ENCODE data around the gene EMID1. TPM values are rescaled to one million over a fixed set of nuclear protein-coding genes. Genes with fewer than 3 reads are reported as not detected.

The EMID1 gene
- total RNA-seq, 2 experiments from 2014 or later = not detected

DNA sequence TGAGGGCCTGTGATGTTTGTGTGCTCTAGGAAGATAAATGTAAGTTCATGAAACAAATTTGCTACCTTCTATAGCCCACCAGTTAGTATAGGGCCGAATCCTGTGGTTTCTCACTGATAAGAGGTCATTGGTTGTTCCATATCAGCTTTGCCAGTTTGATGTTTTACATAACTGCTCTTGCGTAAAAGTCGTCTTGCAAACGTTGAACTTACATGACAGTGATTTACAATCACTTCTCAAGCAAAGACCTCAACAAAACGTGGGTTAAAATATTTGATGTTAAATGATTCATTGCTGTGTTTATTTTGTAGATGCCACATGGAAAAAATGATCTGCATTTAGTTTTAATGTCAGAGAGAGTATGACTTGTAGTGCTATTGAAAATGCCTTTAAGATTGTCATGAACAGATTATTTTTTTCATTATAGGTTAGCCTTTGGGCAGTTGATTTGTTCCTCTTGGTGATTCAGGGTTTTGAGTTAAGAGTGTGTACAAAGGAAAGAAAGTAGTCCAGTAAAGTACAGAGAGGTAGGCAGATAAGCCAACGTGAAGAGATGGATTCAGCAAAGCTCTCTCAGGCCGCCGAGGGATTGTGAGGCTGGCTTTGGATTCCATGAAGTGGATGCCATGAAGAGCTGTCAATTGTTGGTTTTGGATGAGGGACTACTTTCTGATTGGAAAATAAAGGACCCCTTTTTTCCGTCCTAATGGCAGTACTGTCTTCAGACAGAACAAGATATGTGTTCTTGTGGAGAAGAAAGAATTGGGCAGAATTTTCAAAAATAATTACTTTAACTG lies 65.0 kb downstream of the EMID1 start:
- peak; percentile 30 for DNase-seq (ENCODE audit: low spot score)
- no TSS peak for BruUV-seq (replicated peaks)
- POLR2A ChIA-PET = interaction anchor here (1.1 to 1.4 kb wide), 3 partner anchors 9 to 69 kb away, joined by 3 read pairs; no protein-coding TSS in a partner anchor
- H3K9me3 ChIP-seq (ENCODE audit: low read length) = no peaks in the 10 kb centered on the region
- peak overlapping the region; percentile 92 for H3K4me3 ChIP-seq (ENCODE audit: low read depth, low read length, poor library complexity, severe bottlenecking)
- peaks cover 82% of the 10 kb centered on the region for H3K36me3 ChIP-seq (ENCODE audit: insufficient read depth, low read length)
- peaks cover 58% of the 10 kb centered on the region for H4K20me1 ChIP-seq (ENCODE audit: insufficient read depth, low read length)
- no peak for TF ChIP-seq EZH2phosphoT487 (IDR thresholded peaks at IDR 0.05; ENCODE audit: borderline replicate concordance, low read depth, low read length)
- TF ChIP-seq, protein P1, sequence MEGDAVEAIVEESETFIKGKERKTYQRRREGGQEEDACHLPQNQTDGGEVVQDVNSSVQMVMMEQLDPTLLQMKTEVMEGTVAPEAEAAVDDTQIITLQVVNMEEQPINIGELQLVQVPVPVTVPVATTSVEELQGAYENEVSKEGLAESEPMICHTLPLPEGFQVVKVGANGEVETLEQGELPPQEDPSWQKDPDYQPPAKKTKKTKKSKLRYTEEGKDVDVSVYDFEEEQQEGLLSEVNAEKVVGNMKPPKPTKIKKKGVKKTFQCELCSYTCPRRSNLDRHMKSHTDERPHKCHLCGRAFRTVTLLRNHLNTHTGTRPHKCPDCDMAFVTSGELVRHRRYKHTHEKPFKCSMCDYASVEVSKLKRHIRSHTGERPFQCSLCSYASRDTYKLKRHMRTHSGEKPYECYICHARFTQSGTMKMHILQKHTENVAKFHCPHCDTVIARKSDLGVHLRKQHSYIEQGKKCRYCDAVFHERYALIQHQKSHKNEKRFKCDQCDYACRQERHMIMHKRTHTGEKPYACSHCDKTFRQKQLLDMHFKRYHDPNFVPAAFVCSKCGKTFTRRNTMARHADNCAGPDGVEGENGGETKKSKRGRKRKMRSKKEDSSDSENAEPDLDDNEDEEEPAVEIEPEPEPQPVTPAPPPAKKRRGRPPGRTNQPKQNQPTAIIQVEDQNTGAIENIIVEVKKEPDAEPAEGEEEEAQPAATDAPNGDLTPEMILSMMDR (conservative IDR thresholded peaks at IDR 0.05; ENCODE audit: low read length) = no peak
- no peak overlapping the region for H2AFZ ChIP-seq (ENCODE audit: low read length)
- H3K4me2 ChIP-seq (ENCODE audit: low read length) = peak overlapping the region; percentile 80
- CTCF ChIA-PET (ENCODE audit: unreplicated experiment) = no interaction called here
- H3K4me1 ChIP-seq (ENCODE audit: insufficient read depth, low read length, poor library complexity, severe bottlenecking) = peaks cover 34% of the 10 kb centered on the region
- no peaks in the 10 kb centered on the region for H3K9me2 ChIP-seq (ENCODE audit: insufficient read depth, low read length)
- intact Hi-C loops (cut with micrococcal nuclease; ENCODE audit: unreplicated experiment) = no loop called here
- peak overlapping the region; percentile 75 for H3K27ac ChIP-seq (ENCODE audit: low read depth, low read length, poor library complexity, severe bottlenecking)
- H3K79me2 ChIP-seq (ENCODE audit: insufficient read depth, low read depth, low read length) = peaks cover 95% of the 10 kb centered on the region

DNA sequence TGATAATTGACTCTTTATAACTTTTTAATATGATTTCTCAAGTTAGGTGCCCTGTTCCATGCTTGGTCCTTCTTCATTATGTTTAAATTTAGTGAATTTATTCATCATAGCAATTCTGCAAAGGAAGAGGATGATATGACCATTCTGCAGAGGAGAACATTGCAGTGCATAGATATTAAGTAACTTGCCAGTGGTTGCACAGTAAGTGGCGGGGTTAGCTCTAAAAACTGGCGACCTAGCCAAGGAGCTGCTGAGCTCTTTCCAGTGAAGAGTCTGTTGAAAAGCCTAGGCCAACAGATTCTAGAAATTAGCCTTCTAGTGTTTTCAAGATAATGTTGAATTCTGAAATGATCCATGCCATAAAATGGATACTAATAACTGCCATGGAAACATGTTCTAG lies 66.9 kb downstream of the EMID1 start:
- Histone ChIP-seq H3K4me2 (ENCODE audit: low read length) (no peak overlapping the region), H3K4me3 (ENCODE audit: low read depth, low read length, poor library complexity, severe bottlenecking) (no peak overlapping the region), H3K36me3 (ENCODE audit: insufficient read depth, low read length) (peaks cover 95% of the 10 kb centered on the region), H3K4me1 (ENCODE audit: insufficient read depth, low read length, poor library complexity, severe bottlenecking) (peaks cover 23% of the 10 kb centered on the region), H3K9me3 (ENCODE audit: low read length) (no peaks in the 10 kb centered on the region), H3K79me2 (ENCODE audit: insufficient read depth, low read depth, low read length) (peaks cover 95% of the 10 kb centered on the region), H2AFZ (ENCODE audit: low read length) (no peak overlapping the region), H4K20me1 (ENCODE audit: insufficient read depth, low read length) (peaks cover 72% of the 10 kb centered on the region), H3K27ac (ENCODE audit: low read depth, low read length, poor library complexity, severe bottlenecking) (no peak overlapping the region), H3K9me2 (ENCODE audit: insufficient read depth, low read length) (no peaks in the 10 kb centered on the region)
- BruUV-seq (replicated peaks) = no TSS peak
- ChIA-PET POLR2A (interaction anchor here (0.5 kb wide), 1 partner anchor 528 kb away, joined by 3 read pairs; no protein-coding TSS in a partner anchor), CTCF (ENCODE audit: unreplicated experiment) (no interaction called here)
- TF ChIP-seq, protein P1 (conservative IDR thresholded peaks at IDR 0.05; ENCODE audit: low read length) = no peak
- TF ChIP-seq EZH2phosphoT487 (IDR thresholded peaks at IDR 0.05; ENCODE audit: borderline replicate concordance, low read depth, low read length) = no peak
- no peak for DNase-seq (ENCODE audit: low spot score)
- intact Hi-C loops (cut with micrococcal nuclease; ENCODE audit: unreplicated experiment) = no loop called here

DNA sequence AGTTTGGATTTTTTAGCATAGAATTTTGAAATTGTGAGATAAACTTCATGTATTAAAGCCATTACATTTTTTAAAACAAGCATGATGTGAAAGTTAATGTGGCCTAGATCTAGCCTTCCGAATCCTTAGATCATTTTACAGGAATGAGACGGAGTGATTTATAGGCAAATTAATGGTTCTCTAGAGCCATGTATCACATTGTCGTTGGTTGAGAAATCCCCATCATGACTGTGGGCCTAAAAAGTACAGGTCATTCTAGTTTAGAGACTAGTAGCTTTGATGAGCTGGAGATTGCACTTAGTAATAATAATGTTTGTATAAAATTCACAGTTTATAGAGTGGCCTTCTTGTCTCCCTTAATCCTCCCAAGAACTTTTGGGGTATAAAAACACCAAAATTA lies 69.5 kb downstream of the EMID1 start:
- ChIA-PET CTCF (ENCODE audit: unreplicated experiment) (no interaction called here), POLR2A (no interaction called here)
- Histone ChIP-seq H3K79me2 (ENCODE audit: insufficient read depth, low read depth, low read length) (peaks cover 96% of the 10 kb centered on the region), H4K20me1 (ENCODE audit: insufficient read depth, low read length) (peaks cover 71% of the 10 kb centered on the region), H3K4me1 (ENCODE audit: insufficient read depth, low read length, poor library complexity, severe bottlenecking) (peaks cover 19% of the 10 kb centered on the region), H3K4me2 (ENCODE audit: low read length) (no peak overlapping the region), H3K4me3 (ENCODE audit: low read depth, low read length, poor library complexity, severe bottlenecking) (no peak overlapping the region), H3K9me3 (ENCODE audit: low read length) (no peaks in the 10 kb centered on the region), H2AFZ (ENCODE audit: low read length) (no peak overlapping the region), H3K36me3 (ENCODE audit: insufficient read depth, low read length) (peaks cover 100% of the 10 kb centered on the region), H3K27ac (ENCODE audit: low read depth, low read length, poor library complexity, severe bottlenecking) (no peak overlapping the region), H3K9me2 (ENCODE audit: insufficient read depth, low read length) (no peaks in the 10 kb centered on the region)
- intact Hi-C loops (cut with micrococcal nuclease; ENCODE audit: unreplicated experiment) = loop anchor here (2.0 kb wide), 1 partner anchor 14 kb away; no protein-coding TSS in a partner anchor
- no TSS peak for BruUV-seq (replicated peaks)
- no peak for DNase-seq (ENCODE audit: low spot score)
- TF ChIP-seq, protein P1 (conservative IDR thresholded peaks at IDR 0.05; ENCODE audit: low read length) = no peak
- TF ChIP-seq EZH2phosphoT487 (IDR thresholded peaks at IDR 0.05; ENCODE audit: borderline replicate concordance, low read depth, low read length) = no peak
